ENCODE results near the gene THEM4. TPM values are rescaled to one million over a fixed set of nuclear protein-coding genes. Genes with fewer than 3 reads are reported as not detected.
"Not testable (repeated sequence)": the region's sequence is repeated elsewhere in the genome, so short reads cannot be mapped to it uniquely, and the experiment has no call there.

THEM4 gene
- total RNA-seq, 1 experiment from 2014 or later: 1.2 TPM

- intact Hi-C loops (cut with micrococcal nuclease; ENCODE audit: unreplicated experiment): no loop called here
- POLR2A ChIA-PET (ENCODE audit: low non-redundant PET): no interaction called here
- TF ChIP-seq CTCF (conservative IDR thresholded peaks at IDR 0.05; ENCODE audit: low read depth, low read length): no peak
- no peak for TF ChIP-seq EZH2 (IDR thresholded peaks at IDR 0.05; ENCODE audit: borderline replicate concordance, low read depth, low read length, poor library complexity, severe bottlenecking)
- no peaks in the 10 kb centered on the region for H3K4me1 ChIP-seq (ENCODE audit: insufficient read depth, low read length, poor library complexity, severe bottlenecking)
- CTCF ChIA-PET: no interaction called here
- H3K36me3 ChIP-seq (ENCODE audit: insufficient read depth, low read length, poor library complexity, severe bottlenecking): no peaks in the 10 kb centered on the region
- H3K27me3 ChIP-seq (replicated peaks; ENCODE audit: insufficient read depth, low read depth, low read length, poor library complexity): peaks cover 22% of the 10 kb centered on the region
- H3K27ac ChIP-seq (ENCODE audit: low read depth, low read length, poor library complexity, severe bottlenecking): no peak overlapping the region
- no peak overlapping the region for H3K4me3 ChIP-seq (ENCODE audit: low read depth, low read length, poor library complexity, severe bottlenecking)
- no peak for DNase-seq (ENCODE audit: low spot score)
- no peaks in the 10 kb centered on the region for H3K9me3 ChIP-seq (ENCODE audit: low read depth, low read length, poor library complexity, severe bottlenecking)
- BruUV-seq (replicated peaks): no TSS peak
Observed at GRCh38 chr1:151875419-151876097, 33.8 kb downstream of the THEM4 start.

DNA sequence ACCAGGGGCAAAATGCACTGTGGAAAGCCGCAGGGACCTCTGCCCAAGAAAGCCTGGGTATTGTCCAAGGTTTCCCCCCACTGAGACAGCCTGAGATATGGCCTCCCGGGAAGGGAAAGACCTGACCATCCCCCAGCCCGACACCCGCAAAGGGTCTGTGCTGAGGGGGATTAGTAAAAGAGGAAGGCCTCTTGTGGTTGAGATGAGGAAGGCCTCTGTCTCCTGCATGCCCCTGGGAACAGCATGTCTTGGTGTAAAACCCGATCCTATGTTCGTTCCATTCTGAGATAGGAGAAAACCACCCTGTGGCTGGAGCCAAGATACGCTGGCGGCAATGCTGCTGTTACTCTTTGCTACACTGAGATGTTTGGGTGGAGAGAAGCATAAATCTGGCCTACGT, 36.5 kb downstream of the THEM4 start:
- H3K27ac ChIP-seq (ENCODE audit: low read depth, low read length, poor library complexity, severe bottlenecking); intact Hi-C loops (cut with micrococcal nuclease; ENCODE audit: unreplicated experiment); DNase-seq (ENCODE audit: low spot score); H3K36me3 ChIP-seq (ENCODE audit: insufficient read depth, low read length, poor library complexity, severe bottlenecking); CTCF ChIA-PET; BruUV-seq (replicated peaks); H3K4me1 ChIP-seq (ENCODE audit: insufficient read depth, low read length, poor library complexity, severe bottlenecking); POLR2A ChIA-PET (ENCODE audit: low non-redundant PET); H3K9me3 ChIP-seq (ENCODE audit: low read depth, low read length, poor library complexity, severe bottlenecking); H3K4me3 ChIP-seq (ENCODE audit: low read depth, low read length, poor library complexity, severe bottlenecking): not testable (repeated sequence)
- H3K27me3 ChIP-seq (replicated peaks; ENCODE audit: insufficient read depth, low read depth, low read length, poor library complexity): peaks cover 21% of the 10 kb centered on the region

DNA sequence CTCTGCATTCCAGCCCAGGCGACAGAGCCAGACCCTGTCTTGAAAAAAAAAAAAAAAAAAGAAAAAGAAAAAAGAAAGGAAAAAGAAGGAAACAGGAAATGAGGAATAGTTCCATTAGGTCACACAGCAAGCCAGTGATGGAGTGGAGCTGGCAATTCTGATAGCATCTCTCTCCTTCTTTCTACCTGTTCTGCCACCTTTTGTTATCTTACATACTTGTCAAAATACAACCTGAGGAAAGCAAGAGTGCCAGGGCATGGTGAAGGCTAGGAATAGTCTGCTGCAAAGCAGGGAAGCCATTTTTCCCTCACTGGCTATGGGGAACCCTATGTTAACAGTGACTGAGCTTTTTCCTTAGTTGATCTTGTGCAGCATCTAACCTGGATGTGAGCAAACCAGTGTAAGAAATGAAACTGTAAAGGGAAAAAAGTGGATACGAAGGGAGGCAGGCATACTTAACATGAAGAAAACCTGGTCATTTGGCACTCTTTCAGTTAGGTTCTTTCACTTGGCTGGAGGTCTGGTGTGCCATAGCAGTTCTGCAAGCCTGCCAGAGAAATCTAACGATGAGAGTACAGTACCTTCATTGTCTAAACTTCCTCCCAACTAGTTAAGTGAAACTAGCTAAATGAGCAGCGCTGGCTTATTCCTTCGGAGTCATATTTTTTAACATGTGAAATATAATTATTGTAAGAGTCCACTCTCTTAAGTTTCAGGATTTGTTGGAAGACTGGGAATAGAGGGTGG, 37.9 kb downstream of the THEM4 start:
- no peak overlapping the region for H3K27ac ChIP-seq (ENCODE audit: low read depth, low read length, poor library complexity, severe bottlenecking)
- TF ChIP-seq CTCF (conservative IDR thresholded peaks at IDR 0.05; ENCODE audit: low read depth, low read length): no peak
- no peak for TF ChIP-seq EZH2 (IDR thresholded peaks at IDR 0.05; ENCODE audit: borderline replicate concordance, low read depth, low read length, poor library complexity, severe bottlenecking)
- ChIA-PET POLR2A (ENCODE audit: low non-redundant PET) (no interaction called here), CTCF (interaction anchor here (0.5 kb wide), 1 partner anchor 8 kb away, joined by 4 read pairs; no protein-coding TSS in a partner anchor)
- no peaks in the 10 kb centered on the region for H3K4me1 ChIP-seq (ENCODE audit: insufficient read depth, low read length, poor library complexity, severe bottlenecking)
- BruUV-seq (replicated peaks): no TSS peak
- no peak for DNase-seq (ENCODE audit: low spot score)
- no peaks in the 10 kb centered on the region for H3K9me3 ChIP-seq (ENCODE audit: low read depth, low read length, poor library complexity, severe bottlenecking)
- no peak overlapping the region for H3K4me3 ChIP-seq (ENCODE audit: low read depth, low read length, poor library complexity, severe bottlenecking)
- intact Hi-C loops (cut with micrococcal nuclease; ENCODE audit: unreplicated experiment): no loop called here
- no peaks in the 10 kb centered on the region for H3K36me3 ChIP-seq (ENCODE audit: insufficient read depth, low read length, poor library complexity, severe bottlenecking)
- H3K27me3 ChIP-seq (replicated peaks; ENCODE audit: insufficient read depth, low read depth, low read length, poor library complexity): peaks cover 10% of the 10 kb centered on the region

Data from A673 (cell line).